SK-N-SH treated with all-trans-retinoic acid at 6 μM for 48 hours (cell line): ENCODE measurements around the gene NHS.

Source experiments
- ARNTL ChIP-seq: fragments of 450-650 bp; formaldehyde crosslinking; IDR thresholded peaks from 2 replicates; pipeline ENCODE4 v1.5.0; 2020; ENCODE audit warnings: low read depth, mild to moderate bottlenecking, moderate library complexity, borderline replicate concordance
- BACH2 ChIP-seq: fragments of 250-450 bp; sonication (Bioruptor Pico); IDR thresholded peaks from 2 replicates; pipeline ENCODE4 v1.9.0; 2021; ENCODE audit warnings: mild to moderate bottlenecking, borderline replicate concordance
- GLIS3 ChIP-seq: fragments of 250-450 bp; sonication (Bioruptor Pico); IDR thresholded peaks from 2 replicates; pipeline ENCODE4 v1.5.0; 2020; ENCODE audit warnings: mild to moderate bottlenecking, moderate library complexity
- OSR1 ChIP-seq: fragments of 250-450 bp; sonication (Bioruptor Pico); IDR thresholded peaks from 2 replicates; pipeline ENCODE4 v1.8.0; 2022; ENCODE audit warnings: moderate library complexity, mild to moderate bottlenecking, inconsistent platforms
- TOX ChIP-seq: fragments of 250-450 bp; sonication (Bioruptor Pico); IDR thresholded peaks from 2 replicates; pipeline ENCODE4 v1.8.0; 2021; ENCODE audit warnings: mild to moderate bottlenecking, moderate library complexity, borderline replicate concordance
- ZFP3 ChIP-seq: fragments of 250-450 bp; sonication (Bioruptor Pico); IDR thresholded peaks from 2 replicates; pipeline ENCODE4 v1.5.0; 2020; ENCODE audit warnings: mild to moderate bottlenecking, moderate library complexity
- ZFP30 ChIP-seq: fragments of 450-650 bp; formaldehyde crosslinking; IDR thresholded peaks from 2 replicates; pipeline ENCODE4 v1.5.0; 2022; ENCODE audit warnings: mild to moderate bottlenecking, moderate library complexity
- ZNF565 ChIP-seq: fragments of 450-650 bp; formaldehyde crosslinking; conservative IDR thresholded peaks from 2 replicates; pipeline ENCODE4 v1.5.0; 2020; ENCODE audit warnings: low read depth, mild to moderate bottlenecking, moderate library complexity
- TF ChIP-seq, protein P1 (sequence below): fragments of 250-450 bp; sonication (Bioruptor Pico); IDR thresholded peaks from 2 replicates; pipeline ENCODE4 v1.8.0; 2020; ENCODE audit warnings: mild to moderate bottlenecking, moderate library complexity, borderline replicate concordance
- TF ChIP-seq, protein P2 (sequence below): fragments of 250-450 bp; sonication (Bioruptor Pico); IDR thresholded peaks from 2 replicates; pipeline ENCODE4 v1.5.1; 2020; ENCODE audit warnings: low read depth, mild to moderate bottlenecking, moderate library complexity
- TF ChIP-seq, protein P3 (sequence below): fragments of 250-450 bp; sonication (Bioruptor Pico); IDR thresholded peaks from 2 replicates; pipeline ENCODE4 v1.8.0; 2021; ENCODE audit warnings: low read depth, mild to moderate bottlenecking, moderate library complexity, borderline replicate concordance
- TF ChIP-seq, protein P4 (sequence below): fragments of 250-450 bp; sonication (Bioruptor Pico); IDR thresholded peaks from 2 replicates; pipeline ENCODE4 v1.5.0; 2020; ENCODE audit warnings: mild to moderate bottlenecking, moderate library complexity

DNA sequence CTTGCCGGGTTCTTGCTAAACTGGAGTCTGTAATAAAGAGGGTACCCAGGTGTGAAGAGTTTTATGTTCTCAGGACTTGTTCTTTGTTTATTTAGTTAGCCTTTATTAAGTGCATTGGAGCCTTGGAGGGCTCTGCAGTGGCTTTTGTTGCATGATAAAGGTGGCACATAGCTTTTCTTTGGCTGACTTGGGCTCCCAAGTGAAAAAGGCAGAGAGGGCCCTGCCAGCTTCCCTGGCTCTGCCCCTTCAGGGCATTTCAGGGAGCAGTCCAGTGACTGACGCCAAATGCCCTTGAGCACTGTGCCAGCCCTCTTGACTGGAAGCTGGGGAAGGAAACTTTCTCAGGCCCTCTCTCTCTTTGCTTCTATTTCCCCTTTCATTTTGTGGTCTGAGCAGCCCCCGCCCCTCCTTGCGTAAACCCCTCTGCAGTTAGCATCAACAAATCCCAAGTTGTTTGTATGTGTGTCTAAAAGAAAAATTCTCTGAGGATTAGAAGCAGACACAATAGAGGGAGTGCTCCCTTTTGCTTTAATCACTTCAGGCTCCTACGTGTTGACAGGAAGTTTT is 152.2 kb downstream of the NHS start:
- TF ChIP-seq, protein P1, sequence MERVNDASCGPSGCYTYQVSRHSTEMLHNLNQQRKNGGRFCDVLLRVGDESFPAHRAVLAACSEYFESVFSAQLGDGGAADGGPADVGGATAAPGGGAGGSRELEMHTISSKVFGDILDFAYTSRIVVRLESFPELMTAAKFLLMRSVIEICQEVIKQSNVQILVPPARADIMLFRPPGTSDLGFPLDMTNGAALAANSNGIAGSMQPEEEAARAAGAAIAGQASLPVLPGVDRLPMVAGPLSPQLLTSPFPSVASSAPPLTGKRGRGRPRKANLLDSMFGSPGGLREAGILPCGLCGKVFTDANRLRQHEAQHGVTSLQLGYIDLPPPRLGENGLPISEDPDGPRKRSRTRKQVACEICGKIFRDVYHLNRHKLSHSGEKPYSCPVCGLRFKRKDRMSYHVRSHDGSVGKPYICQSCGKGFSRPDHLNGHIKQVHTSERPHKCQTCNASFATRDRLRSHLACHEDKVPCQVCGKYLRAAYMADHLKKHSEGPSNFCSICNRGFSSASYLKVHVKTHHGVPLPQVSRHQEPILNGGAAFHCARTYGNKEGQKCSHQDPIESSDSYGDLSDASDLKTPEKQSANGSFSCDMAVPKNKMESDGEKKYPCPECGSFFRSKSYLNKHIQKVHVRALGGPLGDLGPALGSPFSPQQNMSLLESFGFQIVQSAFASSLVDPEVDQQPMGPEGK (CRISPR knock-in tag): no peak
- TF ChIP-seq GLIS3 (no peak), TOX (no peak), ARNTL (CRISPR knock-in tag) (no peak), ZFP30 (CRISPR knock-in tag) (no peak), ZNF565 (CRISPR knock-in tag) (no peak), ZFP3 (CRISPR knock-in tag) (no peak), OSR1 (CRISPR knock-in tag) (no peak), BACH2 (CRISPR knock-in tag) (no peak)
- TF ChIP-seq, protein P2, sequence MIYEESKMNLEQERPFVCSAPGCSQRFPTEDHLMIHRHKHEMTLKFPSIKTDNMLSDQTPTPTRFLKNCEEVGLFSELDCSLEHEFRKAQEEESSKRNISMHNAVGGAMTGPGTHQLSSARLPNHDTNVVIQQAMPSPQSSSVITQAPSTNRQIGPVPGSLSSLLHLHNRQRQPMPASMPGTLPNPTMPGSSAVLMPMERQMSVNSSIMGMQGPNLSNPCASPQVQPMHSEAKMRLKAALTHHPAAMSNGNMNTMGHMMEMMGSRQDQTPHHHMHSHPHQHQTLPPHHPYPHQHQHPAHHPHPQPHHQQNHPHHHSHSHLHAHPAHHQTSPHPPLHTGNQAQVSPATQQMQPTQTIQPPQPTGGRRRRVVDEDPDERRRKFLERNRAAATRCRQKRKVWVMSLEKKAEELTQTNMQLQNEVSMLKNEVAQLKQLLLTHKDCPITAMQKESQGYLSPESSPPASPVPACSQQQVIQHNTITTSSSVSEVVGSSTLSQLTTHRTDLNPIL (CRISPR knock-in tag): no peak
- TF ChIP-seq, protein P3, sequence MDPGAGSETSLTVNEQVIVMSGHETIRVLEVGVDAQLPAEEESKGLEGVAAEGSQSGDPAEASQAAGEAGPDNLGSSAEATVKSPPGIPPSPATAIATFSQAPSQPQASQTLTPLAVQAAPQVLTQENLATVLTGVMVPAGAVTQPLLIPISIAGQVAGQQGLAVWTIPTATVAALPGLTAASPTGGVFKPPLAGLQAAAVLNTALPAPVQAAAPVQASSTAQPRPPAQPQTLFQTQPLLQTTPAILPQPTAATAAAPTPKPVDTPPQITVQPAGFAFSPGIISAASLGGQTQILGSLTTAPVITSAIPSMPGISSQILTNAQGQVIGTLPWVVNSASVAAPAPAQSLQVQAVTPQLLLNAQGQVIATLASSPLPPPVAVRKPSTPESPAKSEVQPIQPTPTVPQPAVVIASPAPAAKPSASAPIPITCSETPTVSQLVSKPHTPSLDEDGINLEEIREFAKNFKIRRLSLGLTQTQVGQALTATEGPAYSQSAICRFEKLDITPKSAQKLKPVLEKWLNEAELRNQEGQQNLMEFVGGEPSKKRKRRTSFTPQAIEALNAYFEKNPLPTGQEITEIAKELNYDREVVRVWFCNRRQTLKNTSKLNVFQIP (CRISPR knock-in tag): no peak
- TF ChIP-seq, protein P4, sequence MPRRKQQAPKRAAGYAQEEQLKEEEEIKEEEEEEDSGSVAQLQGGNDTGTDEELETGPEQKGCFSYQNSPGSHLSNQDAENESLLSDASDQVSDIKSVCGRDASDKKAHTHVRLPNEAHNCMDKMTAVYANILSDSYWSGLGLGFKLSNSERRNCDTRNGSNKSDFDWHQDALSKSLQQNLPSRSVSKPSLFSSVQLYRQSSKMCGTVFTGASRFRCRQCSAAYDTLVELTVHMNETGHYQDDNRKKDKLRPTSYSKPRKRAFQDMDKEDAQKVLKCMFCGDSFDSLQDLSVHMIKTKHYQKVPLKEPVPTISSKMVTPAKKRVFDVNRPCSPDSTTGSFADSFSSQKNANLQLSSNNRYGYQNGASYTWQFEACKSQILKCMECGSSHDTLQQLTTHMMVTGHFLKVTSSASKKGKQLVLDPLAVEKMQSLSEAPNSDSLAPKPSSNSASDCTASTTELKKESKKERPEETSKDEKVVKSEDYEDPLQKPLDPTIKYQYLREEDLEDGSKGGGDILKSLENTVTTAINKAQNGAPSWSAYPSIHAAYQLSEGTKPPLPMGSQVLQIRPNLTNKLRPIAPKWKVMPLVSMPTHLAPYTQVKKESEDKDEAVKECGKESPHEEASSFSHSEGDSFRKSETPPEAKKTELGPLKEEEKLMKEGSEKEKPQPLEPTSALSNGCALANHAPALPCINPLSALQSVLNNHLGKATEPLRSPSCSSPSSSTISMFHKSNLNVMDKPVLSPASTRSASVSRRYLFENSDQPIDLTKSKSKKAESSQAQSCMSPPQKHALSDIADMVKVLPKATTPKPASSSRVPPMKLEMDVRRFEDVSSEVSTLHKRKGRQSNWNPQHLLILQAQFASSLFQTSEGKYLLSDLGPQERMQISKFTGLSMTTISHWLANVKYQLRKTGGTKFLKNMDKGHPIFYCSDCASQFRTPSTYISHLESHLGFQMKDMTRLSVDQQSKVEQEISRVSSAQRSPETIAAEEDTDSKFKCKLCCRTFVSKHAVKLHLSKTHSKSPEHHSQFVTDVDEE (CRISPR knock-in tag): no peak
